Islet of Langerhans (tissue), 1 donor: Measurements from ENCODE around the gene SNX32.
A peak's percentile ranks its signal among the peaks of the same experiment; 100 is the strongest.

Source experiments
- FAIRE-seq: peaks from one replicate; lab custom pipeline; 2011; peaks lifted over from hg19 to GRCh38; lab: Jason Lieb, UNC

SNX32 gene

GRCh38 chr11:65857500-65857852 is 23.7 kb downstream of the SNX32 start:
- FAIRE-seq, result no peak

GRCh38 chr11:65857853-65858680 is 24.3 kb downstream of the SNX32 start, which contains the start of gene CFL1:
Gene CFL1, minus strand, starts transcription at chr11:65858180. Its CDS starts 81 bp downstream, at chr11:65858099.
- FAIRE-seq, result peak; percentile 47

- FAIRE-seq, result no peak
Measured at GRCh38 chr11:65858681-65859087, 24.9 kb downstream of the SNX32 start.

GRCh38 chr11:65859095-65859811 is 25.5 kb downstream of the SNX32 start:
- FAIRE-seq, result no peak

- FAIRE-seq, result no peak
Measured at GRCh38 chr11:65859812-65860277, 26.1 kb downstream of the SNX32 start.

- no peak for FAIRE-seq
Measured at GRCh38 chr11:65860278-65861164, 26.8 kb downstream of the SNX32 start, which contains the start of gene MUS81. Gene MUS81, plus strand, starts transcription at chr11:65860433. Its CDS starts 321 bp downstream, at chr11:65860754.

- no peak for FAIRE-seq
Measured at GRCh38 chr11:65861165-65861505, 27.4 kb downstream of the SNX32 start.

- FAIRE-seq, result no peak
Measured at GRCh38 chr11:65861533-65862183, 27.9 kb downstream of the SNX32 start.

GRCh38 chr11:65862191-65862735 is 28.5 kb downstream of the SNX32 start:
- no peak for FAIRE-seq

- FAIRE-seq, result no peak
Measured at GRCh38 chr11:65862941-65863888, 29.5 kb downstream of the SNX32 start.

- no peak for FAIRE-seq
Measured at GRCh38 chr11:65863889-65864705, 30.3 kb downstream of the SNX32 start.

GRCh38 chr11:65864706-65865471 is 31.1 kb downstream of the SNX32 start:
- FAIRE-seq, result no peak

- no peak for FAIRE-seq
Measured at GRCh38 chr11:65865550-65866172, 31.9 kb downstream of the SNX32 start.

GRCh38 chr11:65866509-65867283 is 32.9 kb downstream of the SNX32 start:
- FAIRE-seq, result no peak

- no peak for FAIRE-seq
Measured at GRCh38 chr11:65867284-65868071, 33.7 kb downstream of the SNX32 start.

- no peak for FAIRE-seq
Measured at GRCh38 chr11:65868076-65868667, 34.4 kb downstream of the SNX32 start.
